ENCODE data around the gene GNAS.
A peak's percentile ranks its signal among the peaks of the same experiment; 100 is the strongest.

GNAS gene

GRCh38 chr20:58843128-58843556, 9.4 kb upstream of the GNAS start:
- no peak for TF ChIP-seq CTCF (IDR thresholded peaks at IDR 0.05; ENCODE audit: borderline replicate concordance, insufficient read depth, low read depth, low read length)
- no peak overlapping the region for H3K4me3 ChIP-seq (ENCODE audit: low read depth, low read length)

- TF ChIP-seq CTCF (IDR thresholded peaks at IDR 0.05; ENCODE audit: borderline replicate concordance, insufficient read depth, low read depth, low read length) = no peak
- H3K4me3 ChIP-seq (ENCODE audit: low read depth, low read length) = no peak overlapping the region
Observed at GRCh38 chr20:58845706-58846105, 6.8 kb upstream of the GNAS start.

- no peak overlapping the region for H3K4me3 ChIP-seq (ENCODE audit: low read depth, low read length)
Observed at GRCh38 chr20:58847463-58847862, 5.1 kb upstream of the GNAS start.

GRCh38 chr20:58850693-58851174, 1.8 kb upstream of the GNAS start, which contains the start of gene GNAS-AS1:
GNAS-AS1 (minus strand) TSS chr20:58850902.
- H3K4me3 ChIP-seq (ENCODE audit: low read depth, low read length) = peak within 1 kb of the TSS; percentile 62

More at GRCh38 chr20:58847463-58847862, 5.1 kb upstream of the GNAS start:
- no peak for TF ChIP-seq CTCF (IDR thresholded peaks at IDR 0.05; ENCODE audit: borderline replicate concordance, insufficient read depth, low read depth, low read length)

GRCh38 chr20:58851221-58851968, 1.1 kb upstream of the GNAS start:
- peak overlapping the region; percentile 62 for H3K4me3 ChIP-seq (ENCODE audit: low read depth, low read length)
- no peak for TF ChIP-seq CTCF (IDR thresholded peaks at IDR 0.05; ENCODE audit: borderline replicate concordance, insufficient read depth, low read depth, low read length)

More at GRCh38 chr20:58850693-58851174, 1.8 kb upstream of the GNAS start, which contains the start of gene GNAS-AS1:
- TF ChIP-seq CTCF (IDR thresholded peaks at IDR 0.05; ENCODE audit: borderline replicate concordance, insufficient read depth, low read depth, low read length) = no peak

GRCh38 chr20:58851969-58852458, 502 bp upstream of the GNAS start:
- TF ChIP-seq CTCF (IDR thresholded peaks at IDR 0.05; ENCODE audit: borderline replicate concordance, insufficient read depth, low read depth, low read length) = no peak
- peak overlapping the region; percentile 62 for H3K4me3 ChIP-seq (ENCODE audit: low read depth, low read length)

- TF ChIP-seq CTCF (IDR thresholded peaks at IDR 0.05; ENCODE audit: borderline replicate concordance, insufficient read depth, low read depth, low read length) = no peak
- no peak overlapping the region for H3K4me3 ChIP-seq (ENCODE audit: low read depth, low read length)
Observed at GRCh38 chr20:58853466-58853865, 950 bp downstream of the GNAS start.

Measured in GM12875 (cell line).